Endodermal cell (in vitro differentiated cells): ENCODE data around the gene SCGB3A1. TPM values are rescaled to one million over a fixed set of nuclear protein-coding genes. Genes with fewer than 3 reads are reported as not detected.

Source experiments
- DNase-seq: peaks from one replicate; pipeline ENCODE4 v3.0.0-alpha.2; 2017
- H3K27ac ChIP-seq: 2 replicates; pipeline ENCODE4 v1.5.1; 2013; ENCODE audit warnings: mild to moderate bottlenecking, low read depth, low read length, moderate library complexity
- H3K27me3 ChIP-seq: 2 replicates; pipeline ENCODE4 v1.6.1; 2013; ENCODE audit warnings: mild to moderate bottlenecking, low read length, moderate library complexity; ENCODE audit not compliant: insufficient read depth, control insufficient read depth, poor library complexity, severe bottlenecking
- H3K36me3 ChIP-seq: 2 replicates; pipeline ENCODE4 v1.7.0; 2013; ENCODE audit warnings: mild to moderate bottlenecking, low read length, moderate library complexity; ENCODE audit not compliant: control insufficient read depth, insufficient read depth
- H3K4me1 ChIP-seq: one replicate; pipeline ENCODE4 v1.7.0; 2013; ENCODE audit warnings: low read length; ENCODE audit not compliant: control insufficient read depth, insufficient read depth
- H3K4me3 ChIP-seq: 2 replicates; pipeline ENCODE4 v1.5.1; 2013; ENCODE audit warnings: mild to moderate bottlenecking, low read length, moderate library complexity
- H3K9ac ChIP-seq: 2 replicates; pipeline ENCODE4 v1.6.1; 2013; ENCODE audit warnings: mild to moderate bottlenecking, low read length, moderate library complexity; ENCODE audit not compliant: poor library complexity, severe bottlenecking; ENCODE audit errors: extremely low read depth
- H3K9me3 ChIP-seq: 2 replicates; pipeline ENCODE4 v1.6.1; 2013; ENCODE audit warnings: mild to moderate bottlenecking, low read length, moderate library complexity; ENCODE audit not compliant: control insufficient read depth
- H3K27ac Mint-ChIP-seq: 2 replicates; pipeline ENCODE4 v1.8.0; 2020; ENCODE audit warnings: mixed read lengths
- H3K27me3 Mint-ChIP-seq: 2 replicates; pipeline ENCODE4 v1.8.0; 2021; ENCODE audit warnings: mild to moderate bottlenecking, mixed read lengths; ENCODE audit not compliant: insufficient read depth
- H3K36me3 Mint-ChIP-seq: 2 replicates; pipeline ENCODE4 v1.8.0; 2020; ENCODE audit warnings: low read depth, mixed read lengths
- H3K4me1 Mint-ChIP-seq: 2 replicates; pipeline ENCODE4 v1.8.0; 2020; ENCODE audit warnings: mixed read lengths
- H3K4me3 Mint-ChIP-seq: 2 replicates; pipeline ENCODE4 v1.8.0; 2020; ENCODE audit warnings: mild to moderate bottlenecking, moderate library complexity, mixed read lengths
- H3K9me3 Mint-ChIP-seq: 2 replicates; pipeline ENCODE4 v1.8.0; 2020; ENCODE audit warnings: mild to moderate bottlenecking, mixed read lengths
- WGBS, 2 experiments: methylation state at CpG; one replicate each; pipeline versions ENCODE4 v1.1.5 to v1.1.7; 2013; ENCODE audit warnings: missing lambda C conversion rate in 2 of 2, mixed read lengths in 1 of 2; ENCODE audit not compliant: insufficient coverage in 1 of 2, insufficient read length in 1 of 2; 5-methylcytosine and 5-hydroxymethylcytosine counted together
- total RNA-seq, 2 donors: library from RNA; stranded (reverse); fragmentation: NEBNext Ultra II Directional in 1 of 2; extraction: Animal tissue kit (Norgen Biotek cat#: 25700) in 1 of 2; gene quantifications; 2 replicates in 1 of 2; 3 replicates in 1 of 2; pipeline ENCODE4 v1.2.1, GENCODE V29; 2021
- TF ChIP-seq, protein P1 (sequence below): fragments of 200-600 bp; sonication (generic); conservative IDR thresholded peaks from 2 replicates; pipeline ENCODE4 v1.5.0; 2021; ENCODE audit warnings: antibody characterized with exemption, mild to moderate bottlenecking

Gene SCGB3A1
- total RNA-seq, 2 donors from 2014 or later = 0.57 TPM; not detected in 1

GRCh38 chr5:180595381-180596114 lies 4.2 kb upstream of the SCGB3A1 start:
- H3K4me3 Mint-ChIP-seq = no peak overlapping the region
- no peaks in the 10 kb centered on the region for H3K36me3 ChIP-seq
- no peak overlapping the region for H3K27ac ChIP-seq
- TF ChIP-seq, protein P1, sequence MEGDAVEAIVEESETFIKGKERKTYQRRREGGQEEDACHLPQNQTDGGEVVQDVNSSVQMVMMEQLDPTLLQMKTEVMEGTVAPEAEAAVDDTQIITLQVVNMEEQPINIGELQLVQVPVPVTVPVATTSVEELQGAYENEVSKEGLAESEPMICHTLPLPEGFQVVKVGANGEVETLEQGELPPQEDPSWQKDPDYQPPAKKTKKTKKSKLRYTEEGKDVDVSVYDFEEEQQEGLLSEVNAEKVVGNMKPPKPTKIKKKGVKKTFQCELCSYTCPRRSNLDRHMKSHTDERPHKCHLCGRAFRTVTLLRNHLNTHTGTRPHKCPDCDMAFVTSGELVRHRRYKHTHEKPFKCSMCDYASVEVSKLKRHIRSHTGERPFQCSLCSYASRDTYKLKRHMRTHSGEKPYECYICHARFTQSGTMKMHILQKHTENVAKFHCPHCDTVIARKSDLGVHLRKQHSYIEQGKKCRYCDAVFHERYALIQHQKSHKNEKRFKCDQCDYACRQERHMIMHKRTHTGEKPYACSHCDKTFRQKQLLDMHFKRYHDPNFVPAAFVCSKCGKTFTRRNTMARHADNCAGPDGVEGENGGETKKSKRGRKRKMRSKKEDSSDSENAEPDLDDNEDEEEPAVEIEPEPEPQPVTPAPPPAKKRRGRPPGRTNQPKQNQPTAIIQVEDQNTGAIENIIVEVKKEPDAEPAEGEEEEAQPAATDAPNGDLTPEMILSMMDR = no peak
- H3K9me3 Mint-ChIP-seq = no peaks in the 10 kb centered on the region
- H3K27me3 ChIP-seq = peaks cover 31% of the 10 kb centered on the region
- 93 to 94% methylated on average over 11 to 25 of the region's 25 CpGs for WGBS, 2 experiments
- H3K9me3 ChIP-seq = no peaks in the 10 kb centered on the region
- no peaks in the 10 kb centered on the region for H3K4me1 ChIP-seq
- DNase-seq = peak; percentile 42
- H3K4me3 ChIP-seq = no peak overlapping the region
- H3K9ac ChIP-seq = no peak overlapping the region
- H3K27me3 Mint-ChIP-seq = peaks cover 28% of the 10 kb centered on the region
- H3K36me3 Mint-ChIP-seq = no peaks in the 10 kb centered on the region
- no peak overlapping the region for H3K27ac Mint-ChIP-seq
- H3K4me1 Mint-ChIP-seq = no peaks in the 10 kb centered on the region

DNA sequence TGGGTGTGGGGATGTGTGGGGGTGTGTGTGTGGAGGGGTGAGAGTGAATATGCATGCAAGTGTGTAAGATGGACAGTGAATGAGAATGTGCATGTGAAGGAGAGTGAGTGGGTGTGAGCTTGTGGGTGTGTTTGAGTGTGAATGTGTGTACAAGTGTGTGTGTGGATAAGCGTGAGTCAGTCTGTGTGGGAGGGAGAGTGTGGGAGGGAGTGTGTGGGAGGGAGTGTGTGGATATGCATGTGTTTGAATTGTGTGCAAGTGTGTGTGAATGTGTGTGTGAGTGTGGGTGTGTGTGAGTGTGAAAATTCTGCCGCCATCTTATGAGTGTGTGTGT lies 3.7 kb upstream of the SCGB3A1 start:
- 89% methylated on average over 2 of the region's 2 CpGs; no CpG with 5 or more reads in 1 of the 2 experiments for WGBS, 2 experiments
- Histone ChIP-seq H3K4me3 (no peak overlapping the region), H3K4me1 (no peaks in the 10 kb centered on the region), H3K27ac (no peak overlapping the region), H3K9me3 (no peaks in the 10 kb centered on the region), H3K36me3 (no peaks in the 10 kb centered on the region), H3K9ac (no peak overlapping the region), H3K27me3 (peaks cover 36% of the 10 kb centered on the region)
- no peak overlapping the region for H3K4me3 Mint-ChIP-seq
- H3K4me1 Mint-ChIP-seq = no peaks in the 10 kb centered on the region
- no peaks in the 10 kb centered on the region for H3K9me3 Mint-ChIP-seq
- DNase-seq = no peak
- TF ChIP-seq, protein P1 = no peak
- peaks cover 33% of the 10 kb centered on the region for H3K27me3 Mint-ChIP-seq
- no peak overlapping the region for H3K27ac Mint-ChIP-seq
- no peaks in the 10 kb centered on the region for H3K36me3 Mint-ChIP-seq

GRCh38 chr5:180594311-180595045 lies 3.2 kb upstream of the SCGB3A1 start:
- Histone ChIP-seq H3K27ac (no peak overlapping the region), H3K4me3 (no peak overlapping the region), H3K27me3 (peaks cover 41% of the 10 kb centered on the region), H3K36me3 (no peaks in the 10 kb centered on the region), H3K9me3 (no peaks in the 10 kb centered on the region), H3K4me1 (no peaks in the 10 kb centered on the region), H3K9ac (no peak overlapping the region)
- DNase-seq = peak; percentile 45
- H3K9me3 Mint-ChIP-seq = no peaks in the 10 kb centered on the region
- H3K27me3 Mint-ChIP-seq = peaks cover 38% of the 10 kb centered on the region
- no peaks in the 10 kb centered on the region for H3K4me1 Mint-ChIP-seq
- WGBS, 2 experiments = 90 to 93% methylated on average over 9 to 16 of the region's 17 CpGs
- H3K4me3 Mint-ChIP-seq = no peak overlapping the region
- H3K27ac Mint-ChIP-seq = no peak overlapping the region
- no peaks in the 10 kb centered on the region for H3K36me3 Mint-ChIP-seq
- TF ChIP-seq, protein P1 = no peak
